NOMO-1 treated with DMSO at 0.1 percent for 48 hours (cell line): ENCODE results near the gene ADAMTS17.

Source experiments
- DNase-seq: peaks from one replicate; lab custom pipeline; 2025; ENCODE audit not compliant: unreplicated experiment; lab: John Stamatoyannopoulos, UW

Gene ADAMTS17

DNA sequence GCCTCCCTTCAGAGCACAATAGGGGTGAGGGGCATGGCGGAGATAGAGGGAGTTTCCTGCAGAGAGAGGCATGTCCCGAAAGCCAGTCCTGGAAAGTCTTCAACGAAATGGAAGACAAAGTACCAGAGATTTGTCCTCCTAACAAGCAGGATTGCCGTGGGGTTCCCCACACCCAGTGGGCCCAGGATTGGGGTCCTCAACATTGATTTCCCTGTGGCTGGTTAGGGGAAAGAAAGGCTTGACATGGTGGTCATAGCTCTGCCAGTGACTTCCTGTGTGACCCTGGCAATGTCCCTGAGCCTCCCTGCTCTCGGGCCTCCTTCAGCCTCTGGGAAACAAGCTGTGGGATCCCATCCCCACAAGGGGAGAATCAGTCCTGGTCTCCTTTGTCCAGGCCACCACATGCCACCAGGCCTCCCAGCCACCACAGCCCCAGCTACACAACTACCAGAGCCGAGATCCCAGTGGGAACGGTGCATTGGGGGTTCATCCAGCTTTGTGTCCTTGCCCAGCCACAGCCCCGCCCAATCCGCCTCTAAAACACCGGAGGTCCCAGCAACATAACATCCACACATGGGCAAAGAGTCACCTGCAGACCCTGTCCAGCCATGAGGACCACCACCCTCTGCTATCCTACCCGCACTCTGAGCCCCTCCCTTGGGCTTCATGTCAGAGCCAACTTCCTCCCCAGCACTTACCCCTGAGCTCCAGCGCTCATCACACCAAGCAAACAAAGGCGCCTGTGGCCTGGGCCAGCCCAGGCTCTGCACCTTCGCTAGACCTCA lies 63.0 kb downstream of the ADAMTS17 start:
- no peak for DNase-seq

DNA sequence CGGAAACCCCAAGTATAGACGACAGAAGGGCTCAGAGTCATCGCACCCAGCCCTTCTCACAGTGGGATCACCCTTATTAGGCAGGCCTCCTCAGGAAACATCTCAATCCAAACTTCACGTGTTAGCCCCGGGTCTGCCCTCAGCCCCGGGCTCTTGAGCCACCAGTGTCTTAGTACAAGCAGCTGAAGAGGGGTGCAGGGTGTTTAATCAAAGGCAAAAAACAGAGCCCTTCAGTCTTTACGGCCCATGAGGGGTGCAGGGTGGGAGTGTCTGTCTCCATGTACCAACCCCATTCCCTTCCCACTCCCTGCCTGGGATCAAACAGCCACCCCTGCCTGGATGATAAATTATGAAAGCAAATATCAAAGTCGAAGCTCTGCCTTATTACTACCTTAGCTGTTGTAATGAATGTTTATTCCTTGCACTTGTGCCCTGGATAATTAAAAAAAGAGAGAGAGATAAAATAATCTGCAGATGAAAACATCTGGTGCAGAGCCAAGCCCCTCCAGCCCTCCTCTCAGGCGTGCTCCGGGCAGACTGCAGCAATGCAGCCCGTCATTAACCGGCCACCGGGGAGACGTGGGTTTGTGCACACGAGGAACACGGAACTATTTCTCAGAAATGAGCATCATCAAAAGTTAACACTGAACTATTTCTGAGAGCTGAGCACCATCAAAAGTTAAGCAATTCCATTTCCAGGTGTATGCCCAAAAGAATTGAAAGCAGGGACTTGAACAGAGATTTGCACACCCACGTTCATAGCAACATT lies 64.5 kb downstream of the ADAMTS17 start:
- no peak for DNase-seq

DNA sequence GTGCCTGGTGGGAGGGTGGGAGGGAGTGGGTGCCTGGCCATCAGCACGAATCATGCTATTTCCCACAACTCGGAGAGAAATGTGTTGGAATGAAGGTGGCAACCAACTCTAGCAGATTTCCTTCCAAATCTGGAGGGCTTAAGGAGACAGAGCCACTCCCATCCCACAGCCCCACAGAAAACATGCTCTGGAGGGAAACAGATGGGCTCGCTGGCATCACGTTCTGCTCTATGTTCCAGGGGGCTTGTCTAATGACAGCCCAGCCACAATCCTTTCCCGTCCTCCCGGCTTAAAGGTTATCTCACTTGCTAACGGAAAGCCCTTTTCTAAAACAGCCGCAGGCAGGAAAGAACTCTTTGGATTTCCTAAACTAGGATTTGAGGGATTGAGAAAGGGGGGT lies 65.3 kb downstream of the ADAMTS17 start:
- DNase-seq, result no peak

DNA sequence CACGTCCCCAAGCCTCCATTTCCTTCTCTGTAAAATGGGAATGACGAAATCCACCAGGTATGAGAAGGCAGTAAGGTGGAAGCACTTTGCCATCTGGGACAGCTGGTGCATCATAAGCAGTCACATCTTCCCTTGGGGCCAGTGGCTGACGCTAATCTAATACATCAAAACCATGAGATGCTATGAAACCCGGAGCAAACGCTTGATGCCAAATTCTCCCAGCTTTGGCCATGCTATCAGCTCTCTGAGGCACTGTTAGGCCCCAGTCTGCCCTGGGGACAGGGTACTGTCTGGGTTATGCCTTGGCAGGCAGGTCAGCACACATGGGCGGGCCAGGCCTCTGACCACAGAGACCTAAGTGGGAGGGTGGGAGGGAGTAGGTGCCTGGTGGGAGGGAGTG lies 66.1 kb downstream of the ADAMTS17 start:
- no peak for DNase-seq

DNA sequence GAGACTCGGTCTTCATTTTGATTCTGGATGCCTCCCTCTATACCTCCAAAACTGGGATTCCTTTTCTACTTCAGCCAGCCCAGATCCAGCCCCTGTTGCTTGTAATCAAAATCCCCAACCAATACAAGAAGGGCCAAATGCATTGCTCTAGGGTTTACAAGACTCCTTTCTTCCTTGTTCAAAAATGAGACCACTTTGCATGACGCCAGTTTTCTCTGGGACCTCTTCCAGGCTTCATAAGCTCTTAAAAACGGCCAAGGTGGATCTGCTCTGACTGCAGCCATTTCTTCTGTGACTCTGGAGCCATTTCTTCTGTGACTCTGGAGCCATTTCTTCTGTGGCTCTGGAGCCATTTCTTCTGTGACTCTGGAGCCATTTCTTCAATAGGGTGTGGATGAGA lies 71.9 kb downstream of the ADAMTS17 start:
- DNase-seq, result no peak

DNA sequence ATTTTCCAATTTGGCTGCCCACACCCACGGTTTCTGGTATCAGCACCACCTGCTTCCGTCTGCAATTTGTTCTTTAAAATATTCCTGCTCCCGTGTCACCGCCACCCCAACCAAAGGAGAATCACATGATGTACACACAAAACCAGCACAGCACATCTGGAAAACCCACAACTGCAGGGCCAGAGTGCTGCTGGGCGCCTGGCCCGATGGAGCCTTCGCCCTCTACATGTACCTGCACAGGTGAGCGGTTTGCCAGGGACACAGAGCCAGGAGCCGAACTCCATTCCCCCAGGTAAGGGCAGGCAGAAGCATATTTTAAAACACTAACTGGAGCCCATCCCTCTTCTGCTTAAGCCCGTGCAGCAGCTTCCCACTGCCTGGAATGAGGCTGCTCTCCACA lies 75.6 kb downstream of the ADAMTS17 start:
- DNase-seq, result no peak

DNA sequence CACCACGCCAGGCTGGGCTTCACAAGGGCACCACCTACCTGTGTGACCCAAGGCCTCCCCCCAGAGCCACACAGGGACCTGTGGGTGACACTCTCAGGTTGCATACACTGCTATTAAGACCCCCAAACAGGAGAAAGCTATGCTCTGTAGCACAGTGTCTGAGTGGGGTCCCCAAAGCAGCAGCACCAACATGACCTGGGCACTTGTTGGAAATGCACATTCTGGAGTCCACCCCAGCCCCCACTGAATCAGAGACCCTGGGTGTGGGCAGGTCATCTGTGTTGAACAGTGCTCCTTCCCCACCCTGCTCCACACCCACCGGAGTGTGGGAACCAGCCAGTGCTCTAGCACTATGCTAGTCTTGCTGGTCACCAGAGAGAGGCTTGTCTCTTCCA lies 76.1 kb downstream of the ADAMTS17 start:
- DNase-seq, result no peak

DNA sequence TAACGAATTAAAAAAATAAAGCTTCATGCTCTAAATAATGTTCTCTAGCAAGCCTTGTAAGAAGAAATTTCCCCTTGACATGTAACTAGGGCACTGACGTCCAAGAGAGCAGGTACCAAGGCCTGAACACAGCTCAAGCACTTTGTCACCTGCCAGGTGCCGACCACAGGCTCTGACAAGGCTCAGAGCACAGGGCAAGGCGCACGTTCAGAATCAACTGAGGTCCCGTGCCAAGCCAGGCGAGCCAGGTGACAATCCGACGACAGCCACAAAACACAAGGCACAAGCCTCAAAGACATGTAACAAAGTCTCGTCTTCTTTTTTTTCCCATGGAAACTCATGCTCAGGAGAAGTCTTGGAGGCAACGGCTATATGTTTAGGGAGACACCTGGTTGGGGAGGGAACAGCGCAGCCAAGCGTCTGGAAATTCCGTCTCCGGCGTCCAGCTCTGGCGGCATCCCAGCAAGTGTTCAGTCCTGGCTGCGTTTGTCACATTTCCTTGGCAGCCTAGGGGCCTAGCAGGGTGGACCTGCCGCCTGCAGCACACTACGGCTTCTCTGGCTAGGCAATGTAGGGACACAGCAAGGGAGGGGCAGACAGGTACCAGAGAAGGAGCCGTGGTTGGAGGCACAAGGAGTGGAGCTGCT lies 76.7 kb downstream of the ADAMTS17 start:
- no peak for DNase-seq

DNA sequence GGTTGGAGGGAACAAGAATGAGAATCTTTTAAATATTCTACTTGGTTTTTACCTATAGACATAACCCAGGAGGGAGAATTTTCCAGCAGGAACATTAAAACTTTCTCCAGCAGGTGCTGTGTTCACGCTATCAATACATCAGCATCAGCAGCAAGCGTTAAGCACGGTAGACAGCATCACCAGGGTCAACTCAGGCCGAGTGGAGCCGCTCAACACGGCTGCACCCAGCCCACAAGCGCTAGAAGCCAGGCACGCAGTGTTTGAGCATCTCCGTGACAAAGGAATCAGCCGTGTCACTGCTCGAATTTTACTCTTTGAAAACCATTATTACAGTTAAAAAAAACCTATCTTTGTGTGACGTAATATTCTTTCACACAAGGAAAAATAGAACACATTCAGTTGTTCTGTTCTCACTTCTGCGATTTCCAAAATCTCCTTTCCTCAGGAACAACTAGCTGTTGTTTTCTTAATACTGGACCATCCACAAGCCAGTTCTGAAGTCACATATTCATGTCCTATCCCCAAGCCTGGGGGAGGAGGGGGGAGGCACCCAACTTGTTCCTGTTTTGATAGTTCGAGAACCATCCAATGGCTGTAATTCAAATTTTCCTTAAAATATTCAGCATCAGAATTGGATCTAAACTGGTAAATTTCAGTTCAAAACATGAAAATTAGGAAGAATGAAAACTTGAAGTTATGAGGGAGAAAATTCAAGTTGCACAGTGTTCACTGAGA lies 77.9 kb downstream of the ADAMTS17 start:
- no peak for DNase-seq

DNA sequence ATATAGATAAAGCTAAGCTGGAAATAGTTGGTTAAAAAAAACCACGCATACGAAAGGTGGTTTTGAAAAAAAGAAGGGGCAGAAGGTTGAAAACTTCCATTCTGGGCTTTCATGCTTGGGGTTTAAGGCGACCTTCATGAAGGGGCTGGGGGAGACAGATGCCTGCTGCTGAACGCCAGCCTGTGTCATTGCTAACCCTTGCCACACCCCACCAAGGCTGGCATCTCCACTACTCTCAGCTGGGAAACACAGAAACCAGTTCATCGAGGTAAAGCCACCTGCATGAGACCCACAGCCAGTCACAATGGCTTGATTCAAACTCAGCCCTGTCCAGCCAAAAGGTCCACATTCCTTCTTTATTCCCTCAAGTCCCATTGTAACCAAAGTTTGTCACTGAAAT lies 78.7 kb downstream of the ADAMTS17 start:
- DNase-seq, result no peak

DNA sequence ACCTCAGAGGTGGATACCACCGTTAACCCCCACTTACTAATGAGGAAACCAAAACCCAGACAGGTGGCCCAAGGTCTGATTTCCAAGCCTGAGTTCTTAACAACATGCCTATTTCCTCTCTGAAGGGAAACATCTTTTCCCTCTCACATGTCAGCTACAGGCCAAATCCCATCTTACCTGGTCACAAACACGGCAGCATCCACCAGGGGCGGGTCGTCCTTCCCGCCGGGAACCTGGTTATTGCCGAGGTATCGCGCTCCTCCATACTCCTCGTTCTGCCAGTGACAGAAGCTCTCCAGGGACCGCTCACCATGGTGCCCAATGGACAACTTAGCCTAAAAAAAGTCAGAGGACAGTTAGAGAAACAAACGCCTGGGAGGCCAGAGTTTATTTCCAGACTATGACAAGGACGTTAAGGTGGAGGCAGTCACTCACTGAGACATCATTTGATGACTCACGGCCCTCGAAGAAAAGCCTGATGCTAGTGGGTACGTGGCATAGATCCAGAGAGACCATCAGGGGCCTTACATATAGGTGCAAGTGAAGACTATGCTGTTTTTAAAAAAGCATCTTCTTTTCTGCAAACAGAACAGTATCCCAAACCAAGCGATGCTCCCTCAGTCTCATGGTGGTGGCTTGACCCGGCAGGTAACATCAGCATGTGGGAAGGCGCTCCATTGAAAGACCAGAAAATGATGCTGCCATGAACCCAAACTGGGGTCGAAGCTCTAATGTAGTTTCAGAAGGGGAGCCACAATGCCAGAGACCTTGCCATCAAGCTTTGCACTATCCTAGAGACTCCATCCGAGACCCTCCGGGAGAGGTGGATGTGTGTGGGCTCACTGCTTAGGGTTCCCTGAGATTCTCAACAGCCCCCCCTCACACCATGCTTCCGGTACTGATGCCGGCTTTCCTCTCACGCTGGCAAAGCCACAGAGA lies 80.2 kb downstream of the ADAMTS17 start:
- no peak for DNase-seq

DNA sequence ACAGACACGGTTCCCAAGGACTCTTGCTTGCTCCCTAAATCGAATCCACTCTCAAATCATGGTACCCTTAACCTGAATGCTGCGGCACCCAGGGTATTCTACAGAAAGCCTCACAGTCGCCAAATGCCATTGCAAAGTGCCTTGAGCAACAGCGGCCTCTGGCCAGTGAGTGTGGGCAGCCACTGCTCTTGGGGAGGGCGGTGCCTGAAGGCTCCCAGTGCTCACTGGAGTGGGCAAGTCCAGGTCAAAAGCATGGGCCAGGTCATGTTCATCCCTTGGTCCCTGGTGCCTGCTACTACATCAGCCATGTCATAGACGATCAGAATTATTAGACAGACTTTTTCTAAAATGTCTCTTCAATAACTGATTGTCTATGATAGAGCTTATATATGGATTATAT lies 82.5 kb downstream of the ADAMTS17 start:
- no peak for DNase-seq

DNA sequence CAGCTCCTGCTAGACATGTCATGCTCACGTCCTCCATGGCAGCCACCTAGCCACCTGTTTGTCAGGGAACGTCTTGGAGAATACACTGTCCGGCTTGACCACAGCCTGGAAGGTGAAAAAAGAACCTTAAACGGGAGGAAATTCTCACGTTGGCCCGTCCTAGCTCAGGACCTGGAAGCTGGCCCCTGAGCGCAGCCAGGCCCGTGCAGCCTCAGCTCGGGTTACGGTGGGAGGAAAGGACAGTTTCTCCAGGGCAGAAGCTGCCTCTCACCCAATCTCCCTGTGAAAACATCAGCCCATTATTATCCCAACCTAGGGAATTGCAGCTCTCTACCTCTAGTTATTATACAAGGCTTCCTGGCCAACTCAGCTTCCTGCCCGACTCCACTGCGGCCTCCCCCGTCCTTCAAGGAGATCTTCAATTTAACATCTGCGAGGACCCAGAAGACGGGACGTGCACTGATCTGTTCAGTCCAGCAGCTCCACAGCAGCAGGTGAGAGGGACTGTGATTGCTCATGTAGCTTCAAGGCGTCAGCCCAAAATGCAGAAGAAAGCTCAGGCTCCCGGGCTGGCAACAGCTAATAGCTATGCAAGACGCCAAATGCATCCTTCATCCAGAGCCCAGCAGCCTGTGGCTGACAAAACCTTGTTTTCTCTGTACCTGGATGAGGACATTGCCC lies 84.7 kb downstream of the ADAMTS17 start:
- DNase-seq, result no peak

DNA sequence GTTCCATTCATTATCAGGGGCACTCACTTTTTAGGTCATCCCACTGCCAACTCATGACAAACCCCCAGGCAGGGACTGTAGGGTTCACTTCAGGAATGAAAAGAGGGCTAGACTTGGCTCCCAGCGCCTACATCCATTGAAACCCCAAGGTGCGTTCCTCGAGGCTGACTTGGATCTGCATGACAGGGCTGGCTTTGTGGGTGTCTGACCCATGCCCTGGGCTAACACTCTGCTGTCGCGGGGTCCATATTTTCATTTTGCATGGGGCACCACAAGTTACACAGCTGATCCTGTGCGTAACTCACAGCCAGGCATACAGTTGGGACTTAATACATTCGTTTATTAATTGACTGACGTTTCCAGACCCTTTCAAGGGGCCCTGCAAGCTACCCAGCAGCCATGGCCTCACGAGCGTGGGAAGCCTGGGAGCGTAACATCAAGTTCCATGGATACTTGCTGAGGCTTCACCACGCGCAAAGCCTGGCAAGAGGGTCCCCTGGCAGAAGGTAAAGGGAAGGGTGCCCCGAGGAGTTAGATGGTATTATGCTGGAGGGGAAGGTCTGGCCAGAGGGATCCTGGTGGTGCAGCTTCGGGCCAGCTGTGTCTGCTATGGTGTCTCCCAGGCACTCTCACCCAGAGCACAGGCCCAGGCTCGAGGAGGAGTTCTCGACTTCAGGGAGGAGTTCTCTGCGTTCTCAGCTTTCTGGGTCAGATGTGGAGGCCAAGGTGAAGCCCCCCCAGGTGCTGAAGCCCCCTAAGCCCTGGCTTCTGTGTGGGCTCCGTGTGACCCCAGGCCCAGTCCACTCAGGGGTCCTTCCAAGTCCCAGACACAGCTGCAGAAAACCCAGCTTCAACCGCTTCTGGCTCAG lies 85.4 kb downstream of the ADAMTS17 start:
- DNase-seq, result no peak

DNA sequence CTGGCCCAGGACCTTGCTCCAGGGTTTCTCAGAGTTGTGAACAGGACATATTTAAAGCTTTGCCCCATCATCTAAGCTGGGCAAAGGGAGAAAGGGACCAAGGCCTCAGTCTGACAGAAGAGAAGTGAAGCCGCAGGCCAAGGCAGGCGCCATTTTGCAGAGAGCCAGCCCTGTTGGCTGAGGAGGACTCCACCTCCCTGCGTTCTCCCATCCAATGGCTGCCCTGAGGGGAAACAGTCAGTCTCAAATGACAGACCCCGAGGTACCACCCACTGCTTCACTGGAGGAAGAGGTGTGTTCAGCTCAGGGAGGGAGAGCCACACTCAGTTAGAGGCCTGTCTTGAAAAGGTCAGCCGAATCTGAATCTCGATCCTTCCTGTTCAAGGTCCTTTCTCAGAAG lies 86.1 kb downstream of the ADAMTS17 start:
- DNase-seq, result no peak

DNA sequence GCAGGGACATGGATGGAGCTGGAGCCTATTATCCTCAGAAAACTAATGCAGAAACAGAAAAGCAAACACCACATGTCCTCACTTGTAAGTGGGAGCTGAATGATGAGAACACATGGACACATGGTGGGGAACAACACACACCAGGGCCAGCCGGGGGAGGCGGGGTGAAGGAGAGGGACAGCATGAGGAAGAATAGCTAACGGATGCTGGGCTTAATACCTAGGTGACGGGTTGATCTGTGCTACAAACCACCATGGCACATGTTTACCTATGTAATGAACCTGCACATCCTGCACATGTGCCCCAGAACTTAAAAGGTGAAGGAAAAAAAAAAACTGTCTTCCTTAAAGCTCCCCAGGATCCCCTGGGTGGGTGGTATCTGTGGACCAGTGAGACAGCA lies 87.1 kb downstream of the ADAMTS17 start:
- no peak for DNase-seq

DNA sequence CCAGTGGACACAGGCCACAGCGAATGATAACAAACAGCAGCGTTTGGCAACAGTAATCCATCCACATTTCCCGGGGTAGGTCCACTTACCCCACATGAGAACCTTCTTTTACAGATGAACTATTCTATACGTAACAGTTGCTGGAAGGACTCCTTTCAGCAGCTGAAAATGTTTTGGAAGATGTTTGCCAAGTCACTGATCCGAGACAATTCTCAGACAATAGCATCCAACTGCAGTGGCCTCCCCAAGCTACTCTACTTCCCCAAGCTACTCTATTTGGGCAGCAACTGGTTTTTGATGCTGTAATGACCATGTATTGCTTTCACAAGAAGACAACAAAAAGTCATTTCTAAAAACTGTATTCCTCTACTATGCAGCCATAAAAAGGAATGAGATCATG lies 87.5 kb downstream of the ADAMTS17 start:
- no peak for DNase-seq

DNA sequence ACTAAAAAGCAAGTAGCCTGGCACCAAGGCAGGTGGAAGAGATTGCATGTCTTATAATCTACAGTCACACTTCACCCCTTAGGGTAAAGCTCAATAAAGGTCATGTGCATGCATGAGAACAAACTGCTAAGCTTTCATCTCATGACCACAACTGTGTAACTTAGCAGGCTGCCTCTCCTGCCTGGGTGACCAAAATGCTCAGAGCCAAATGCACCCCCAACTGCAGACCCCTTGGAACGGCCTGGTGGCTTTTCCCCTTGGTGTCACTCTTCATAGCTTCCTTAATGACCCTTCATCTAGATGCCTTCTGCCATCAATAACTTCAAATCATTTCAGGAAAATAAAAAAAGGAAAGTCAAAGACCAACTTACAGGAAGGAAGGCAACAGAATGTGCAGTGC lies 88.1 kb downstream of the ADAMTS17 start:
- no peak for DNase-seq
